Calu3 (cell line): ENCODE results near the gene HNRNPL. TPM values are rescaled to one million over a fixed set of nuclear protein-coding genes. Genes with fewer than 3 reads are reported as not detected.

ENCODE experiments used
- BruUV-seq: library from RNA; stranded (reverse); fragments of 400-500 nt; replicated peaks from 2 replicates; lab custom pipeline; 2021; lab: Mats Ljungman, UMichigan
- CTCF ChIA-PET: fragments of 300-600 bp; sonication (Branson Sonifier 250); formaldehyde crosslinking; loops from one replicate; lab custom pipeline; 2022; ENCODE audit warnings: antibody characterized with exemption; lab: Charles Lee
- DNase-seq: peaks from one replicate; pipeline ENCODE4 v3.0.0; 2022
- H3K27ac Mint-ChIP-seq: one replicate; pipeline ENCODE4 v1.8.0; 2022; ENCODE audit warnings: mixed read lengths; ENCODE audit not compliant: unreplicated experiment
- H3K27me3 Mint-ChIP-seq: one replicate; pipeline ENCODE4 v1.8.0; 2022; ENCODE audit warnings: mixed read lengths; ENCODE audit not compliant: unreplicated experiment
- H3K36me3 Mint-ChIP-seq: one replicate; pipeline ENCODE4 v1.8.0; 2022; ENCODE audit warnings: mild to moderate bottlenecking, moderate library complexity, mixed read lengths; ENCODE audit not compliant: insufficient read depth, unreplicated experiment
- H3K4me1 Mint-ChIP-seq: one replicate; pipeline ENCODE4 v1.8.0; 2022; ENCODE audit warnings: mild to moderate bottlenecking, low read depth, mixed read lengths; ENCODE audit not compliant: unreplicated experiment
- H3K4me3 Mint-ChIP-seq: one replicate; pipeline ENCODE4 v1.8.0; 2022; ENCODE audit warnings: mild to moderate bottlenecking, low read depth, moderate library complexity, mixed read lengths; ENCODE audit not compliant: unreplicated experiment
- H3K9me3 Mint-ChIP-seq: one replicate; pipeline ENCODE4 v1.8.0; 2022; ENCODE audit warnings: low read depth, mixed read lengths; ENCODE audit not compliant: unreplicated experiment
- CTCF ChIP-seq: fragments of 200-600 bp; IDR thresholded peaks from one replicate; pipeline ENCODE4 v1.8.0; 2022; ENCODE audit warnings: antibody characterized with exemption; ENCODE audit not compliant: unreplicated experiment
- intact Hi-C: fragments of 100-400 bp; cut with micrococcal nuclease; formaldehyde crosslinking; loops from one replicate; pipeline ENCODE4 v1.10.0; 2022; ENCODE audit not compliant: unreplicated experiment
- total RNA-seq: library from RNA; stranded (reverse); gene quantifications from 2 replicates; pipeline ENCODE4 v1.2.3, GENCODE V29; 2022

Gene HNRNPL
- total RNA-seq, 1 experiment from 2014 or later: 408 TPM

GRCh38 chr19:38844093-38844686 lies 5.6 kb downstream of the HNRNPL start:
- Mint-ChIP-seq H3K4me1 (peaks cover 43% of the 10 kb centered on the region), H3K9me3 (no peaks in the 10 kb centered on the region), H3K4me3 (no peak overlapping the region), H3K36me3 (peaks cover 99% of the 10 kb centered on the region), H3K27me3 (no peaks in the 10 kb centered on the region), H3K27ac (peak overlapping the region; percentile 1)
- no peak for DNase-seq
- CTCF ChIA-PET: interaction anchor here (0.6 kb wide), 1 partner anchor 9 kb away, joined by 3 read pairs; no protein-coding TSS in a partner anchor
- TF ChIP-seq CTCF: no peak
- BruUV-seq: no TSS peak
- intact Hi-C loops: no loop called here

- intact Hi-C loops: no loop called here
- H3K27ac Mint-ChIP-seq: no peak overlapping the region
- H3K4me1 Mint-ChIP-seq: peaks cover 49% of the 10 kb centered on the region
- no peaks in the 10 kb centered on the region for H3K27me3 Mint-ChIP-seq
- DNase-seq: no peak
- H3K36me3 Mint-ChIP-seq: peaks cover 99% of the 10 kb centered on the region
- no peak overlapping the region for H3K4me3 Mint-ChIP-seq
- TF ChIP-seq CTCF: no peak
- BruUV-seq: no TSS peak
- no peaks in the 10 kb centered on the region for H3K9me3 Mint-ChIP-seq
- CTCF ChIA-PET: no interaction called here
These were observed 6.5 kb downstream of the HNRNPL start for GRCh38 chr19:38843175-38843758.

GRCh38 chr19:38842439-38843174 lies 7.2 kb downstream of the HNRNPL start:
- peaks cover 42% of the 10 kb centered on the region for H3K4me1 Mint-ChIP-seq
- BruUV-seq: no TSS peak
- peak overlapping the region; percentile 16 for H3K27ac Mint-ChIP-seq
- peaks cover 99% of the 10 kb centered on the region for H3K36me3 Mint-ChIP-seq
- H3K27me3 Mint-ChIP-seq: no peaks in the 10 kb centered on the region
- H3K9me3 Mint-ChIP-seq: no peaks in the 10 kb centered on the region
- no peak overlapping the region for H3K4me3 Mint-ChIP-seq
- CTCF ChIA-PET: interaction anchor here (0.8 kb wide), 1 partner anchor 131 kb away, joined by 3 read pairs; no protein-coding TSS in a partner anchor
- no peak for DNase-seq
- intact Hi-C loops: no loop called here
- no peak for TF ChIP-seq CTCF

- H3K9me3 Mint-ChIP-seq: no peaks in the 10 kb centered on the region
- H3K4me1 Mint-ChIP-seq: peaks cover 36% of the 10 kb centered on the region
- DNase-seq: no peak
- H3K36me3 Mint-ChIP-seq: peaks cover 99% of the 10 kb centered on the region
- H3K4me3 Mint-ChIP-seq: no peak overlapping the region
- no peaks in the 10 kb centered on the region for H3K27me3 Mint-ChIP-seq
- no TSS peak for BruUV-seq
- H3K27ac Mint-ChIP-seq: peak overlapping the region; percentile 16
- intact Hi-C loops: no loop called here
- no peak for TF ChIP-seq CTCF
- CTCF ChIA-PET: interaction anchor here (0.7 to 0.8 kb wide), 3 partner anchors 131 to 225 kb away, joined by 3 to 6 read pairs (median 3); no protein-coding TSS in a partner anchor
These were observed 7.9 kb downstream of the HNRNPL start for GRCh38 chr19:38841787-38842438.
